Tibial nerve (tissue), 4 donors: ENCODE data around the gene PIMREG. TPM values are rescaled to one million over a fixed set of nuclear protein-coding genes. Genes with fewer than 3 reads are reported as not detected.

Experiments
- DNase-seq, 2 donors: peaks; one replicate each; pipeline ENCODE4 v3.0.0-alpha.2; 2019; ENCODE audit warnings: low spot score in 2 of 2
- H3K27ac ChIP-seq, 4 donors: fragments of 200-600 bp; sonication (generic) in 3 of 4; one replicate each; pipeline ENCODE4 v1.5.1; 2017 to 2019; ENCODE audit warnings: mild to moderate bottlenecking in 1 of 4
- H3K27me3 ChIP-seq, 2 donors: fragments of 200-600 bp; sonication (generic) in 1 of 2; one replicate each; pipeline versions ENCODE4 v1.5.1 to v1.6.0; 2017 to 2019
- H3K36me3 ChIP-seq, 3 donors: fragments of 200-600 bp; sonication (generic); one replicate each; pipeline ENCODE4 v1.5.1; 2018 to 2019
- H3K4me1 ChIP-seq, 4 donors: fragments of 200-600 bp; sonication (generic) in 3 of 4; one replicate each; pipeline ENCODE4 v1.5.1; 2017 to 2019
- H3K4me3 ChIP-seq, 4 donors: fragments of 200-600 bp; sonication (generic) in 3 of 4; one replicate each; pipeline ENCODE4 v1.5.1; 2017 to 2019; ENCODE audit warnings: mild to moderate bottlenecking in 1 of 4, moderate library complexity in 1 of 4
- H3K9me3 ChIP-seq, 4 donors: fragments of 200-600 bp; sonication (generic) in 3 of 4; one replicate each; pipeline ENCODE4 v1.5.1; 2017 to 2019
- CTCF ChIP-seq, 5 experiments: fragments of 200-600 bp in 3 of 5; fragments of 450-650 bp in 2 of 5; sonication (generic) in 3 of 5; IDR thresholded peaks; one replicate each; pipeline ENCODE4 v1.5.1; 2016 to 2019; ENCODE audit warnings: antibody characterized with exemption in 5 of 5, mild to moderate bottlenecking in 3 of 5, moderate library complexity in 2 of 5
- EP300 ChIP-seq, 2 donors: sonication (generic); formaldehyde crosslinking; IDR thresholded peaks; one replicate each; pipeline ENCODE4 v1.6.1; 2017; ENCODE audit warnings: antibody characterized with exemption in 2 of 2, mild to moderate bottlenecking in 1 of 2
- POLR2A ChIP-seq, 2 donors: fragments of 450-650 bp; IDR thresholded peaks; one replicate each; pipeline ENCODE4 v1.6.1; 2017; ENCODE audit warnings: antibody characterized with exemption in 2 of 2, mild to moderate bottlenecking in 2 of 2, moderate library complexity in 2 of 2
- WGBS, 2 donors: methylation state at CpG; one replicate each; pipeline ENCODE4 v1.1.5; 2018; 5-methylcytosine and 5-hydroxymethylcytosine counted together
- total RNA-seq, 4 donors: library from RNA; depleted of rRNA; stranded (reverse); fragments of >200 nt; gene quantifications; one replicate each; pipeline ENCODE4 v1.1.0, GENCODE V29; 2016

Gene PIMREG
- total RNA-seq, 4 donors from 2014 or later: 0.42 to 0.59 TPM; not detected in 2

GRCh38 chr17:6465206-6466003 is 21.1 kb downstream of the PIMREG start:
- no peak overlapping the region for H3K27ac ChIP-seq
- H3K4me1 ChIP-seq: no peaks in the 10 kb centered on the region
- TF ChIP-seq EP300 (IDR thresholded peaks at IDR 0.05) (no peak), CTCF (IDR thresholded peaks at IDR 0.05) (no peak), POLR2A (IDR thresholded peaks at IDR 0.05) (no peak)
- no peak for DNase-seq
- no peaks in the 10 kb centered on the region for H3K27me3 ChIP-seq
- WGBS, 2 donors: 77 to 80% methylated on average over 19 of the region's 19 CpGs
- peaks cover 0 to 7% (median 0%) of the 10 kb centered on the region in 4 donors for H3K9me3 ChIP-seq
- H3K36me3 ChIP-seq: peaks cover 0 to 35% (median 0%) of the 10 kb centered on the region in 3 donors
- no peak overlapping the region for H3K4me3 ChIP-seq

GRCh38 chr17:6467567-6467966 is 23.3 kb downstream of the PIMREG start:
- H3K9me3 ChIP-seq: peaks cover 0 to 7% (median 0%) of the 10 kb centered on the region in 4 donors
- no peak overlapping the region for H3K27ac ChIP-seq
- peaks cover 0 to 25% (median 0%) of the 10 kb centered on the region in 3 donors for H3K36me3 ChIP-seq
- WGBS, 2 donors: 73 to 80% methylated on average over 1 of the region's 1 CpG
- no peak for DNase-seq
- H3K4me1 ChIP-seq: peaks cover 0 to 14% (median 0%) of the 10 kb centered on the region in 4 donors
- TF ChIP-seq EP300 (IDR thresholded peaks at IDR 0.05) (no peak), CTCF (IDR thresholded peaks at IDR 0.05) (no peak), POLR2A (IDR thresholded peaks at IDR 0.05) (no peak)
- no peak overlapping the region for H3K4me3 ChIP-seq
- H3K27me3 ChIP-seq: no peaks in the 10 kb centered on the region

GRCh38 chr17:6468051-6468790 is 24.0 kb downstream of the PIMREG start:
- Histone ChIP-seq H3K4me3 (no peak overlapping the region), H3K27ac (no peak overlapping the region), H3K9me3 (peaks cover 0 to 7% (median 0%) of the 10 kb centered on the region in 4 donors), H3K36me3 (peaks cover 0 to 19% (median 0%) of the 10 kb centered on the region in 3 donors), H3K4me1 (peaks cover 0 to 17% (median 0%) of the 10 kb centered on the region in 4 donors), H3K27me3 (no peaks in the 10 kb centered on the region)
- DNase-seq: no peak
- 85 to 88% methylated on average over 17 to 23 of the region's 23 CpGs for WGBS, 2 donors
- TF ChIP-seq CTCF (IDR thresholded peaks at IDR 0.05): no peak
- no peak for TF ChIP-seq POLR2A (IDR thresholded peaks at IDR 0.05)
- no peak for TF ChIP-seq EP300 (IDR thresholded peaks at IDR 0.05)

GRCh38 chr17:6470146-6470718 is 26.0 kb downstream of the PIMREG start:
- Histone ChIP-seq H3K4me3 (no peak overlapping the region), H3K9me3 (peaks cover 0 to 7% (median 0%) of the 10 kb centered on the region in 4 donors), H3K4me1 (peaks cover 0 to 17% (median 0%) of the 10 kb centered on the region in 4 donors), H3K36me3 (peaks cover 0 to 19% (median 0%) of the 10 kb centered on the region in 3 donors), H3K27me3 (no peaks in the 10 kb centered on the region), H3K27ac (no peak overlapping the region)
- no peak for DNase-seq
- 89 to 91% methylated on average over 16 to 23 of the region's 24 CpGs for WGBS, 2 donors
- TF ChIP-seq POLR2A (IDR thresholded peaks at IDR 0.05) (no peak), CTCF (IDR thresholded peaks at IDR 0.05) (no peak), EP300 (IDR thresholded peaks at IDR 0.05) (no peak)
